Naive thymus-derived CD4-positive, alpha-beta T cell (primary cell): ENCODE results near the gene ACSL3. TPM values are rescaled to one million over a fixed set of nuclear protein-coding genes. Genes with fewer than 3 reads are reported as not detected.

Source experiments
- ATAC-seq: fragments of 150-1000 bp; cut with Tn5 transposase; 2 replicates; pipeline ENCODE4 v1.10.0; 2021; ENCODE audit warnings: mild to moderate bottlenecking, moderate library complexity
- CTCF ChIA-PET: fragments of 350-600 bp; sonication (Branson Sonifier 250); formaldehyde crosslinking; loops from one replicate; lab custom pipeline; 2021; ENCODE audit warnings: antibody characterized with exemption; lab: Charles Lee
- POLR2A ChIA-PET: fragments of 350-600 bp; sonication (Branson Sonifier 250); formaldehyde crosslinking; loops from one replicate; lab custom pipeline; 2021; ENCODE audit warnings: antibody characterized with exemption, inconsistent platforms; lab: Charles Lee
- DNase-seq, 9 donors: peaks; one replicate each; pipeline versions ENCODE4 v3.0.0 to v3.0.0-alpha.2; 2020 to 2022; ENCODE audit warnings: mixed read lengths in 1 of 9
- H3K27ac ChIP-seq: one replicate; pipeline ENCODE4 v1.7.0; 2013; ENCODE audit warnings: mild to moderate bottlenecking, low read depth, low read length, moderate library complexity
- H3K27me3 ChIP-seq, 2 donors: one replicate each; pipeline ENCODE4 v1.7.0; 2013; ENCODE audit warnings: low read length in 2 of 2, mild to moderate bottlenecking in 2 of 2, moderate library complexity in 2 of 2; ENCODE audit not compliant: control insufficient read depth in 2 of 2, insufficient read depth in 2 of 2
- H3K36me3 ChIP-seq, 3 experiments: 1 replicate in 2 of 3; 2 replicates in 1 of 3; pipeline ENCODE4 v1.7.0; 2013; ENCODE audit warnings: low read length in 3 of 3, mild to moderate bottlenecking in 3 of 3, moderate library complexity in 1 of 3; ENCODE audit not compliant: insufficient read depth in 3 of 3, control insufficient read depth in 2 of 3
- H3K4me1 ChIP-seq, 2 donors: one replicate each; pipeline ENCODE4 v1.7.0; 2013; ENCODE audit warnings: low read length in 2 of 2, mild to moderate bottlenecking in 2 of 2, moderate library complexity in 1 of 2; ENCODE audit not compliant: control insufficient read depth in 2 of 2, insufficient read depth in 2 of 2
- H3K4me3 ChIP-seq: 2 replicates; pipeline ENCODE4 v1.7.0; 2013; ENCODE audit warnings: mild to moderate bottlenecking, low read length
- H3K9me3 ChIP-seq, 3 experiments: 1 replicate in 2 of 3; 2 replicates in 1 of 3; pipeline ENCODE4 v1.7.0; 2013; ENCODE audit warnings: low read length in 3 of 3; ENCODE audit not compliant: control insufficient read depth in 2 of 3
- H3K27ac Mint-ChIP-seq, 9 donors: one replicate each; pipeline ENCODE4 v1.8.0; 2020 to 2022; ENCODE audit warnings: mixed read lengths in 9 of 9, mild to moderate bottlenecking in 8 of 9, moderate library complexity in 5 of 9, inconsistent platforms in 2 of 9
- H3K27me3 Mint-ChIP-seq, 5 donors: one replicate each; pipeline ENCODE4 v1.8.0; 2021 to 2022; ENCODE audit warnings: mixed read lengths in 5 of 5, mild to moderate bottlenecking in 1 of 5
- H3K36me3 Mint-ChIP-seq, 5 donors: one replicate each; pipeline ENCODE4 v1.8.0; 2020 to 2022; ENCODE audit warnings: mixed read lengths in 5 of 5, mild to moderate bottlenecking in 3 of 5, inconsistent platforms in 1 of 5
- H3K4me1 Mint-ChIP-seq, 7 donors: one replicate each; pipeline ENCODE4 v1.8.0; 2020 to 2022; ENCODE audit warnings: mixed read lengths in 7 of 7, mild to moderate bottlenecking in 3 of 7, inconsistent platforms in 1 of 7
- H3K4me3 Mint-ChIP-seq, 10 donors: one replicate each; pipeline ENCODE4 v1.8.0; 2020 to 2022; ENCODE audit warnings: mild to moderate bottlenecking in 10 of 10, mixed read lengths in 10 of 10, moderate library complexity in 6 of 10, inconsistent platforms in 2 of 10
- H3K9me3 Mint-ChIP-seq, 11 donors: one replicate each; pipeline ENCODE4 v1.8.0; 2020 to 2022; ENCODE audit warnings: mixed read lengths in 11 of 11, mild to moderate bottlenecking in 4 of 11, inconsistent platforms in 1 of 11, moderate library complexity in 1 of 11
- intact Hi-C, 2 donors: fragments of 100-400 bp; cut with micrococcal nuclease; formaldehyde crosslinking; loops; one replicate each; pipeline ENCODE4 v1.15.1; 2023
- polyA plus RNA-seq, 2 donors: library from polyadenylated mRNA; unstranded; fragments of 300-500 nt; fragmentation: Illumina TruSeq; gene quantifications; one replicate each; pipeline ENCODE4 v1.2.3, GENCODE V29; 2021
- total RNA-seq, 6 experiments: library from RNA in 5 of 6; stranded (reverse) in 5 of 6; gene quantifications; 1 replicate in 5 of 6; 2 replicates in 1 of 6; pipeline ENCODE4 v1.2.3 and lab custom pipeline; 2021 to 2026

The ACSL3 gene
- total and polyA plus RNA-seq, 7 experiments from 2014 or later = 21.7 to 69.6 (median 40.5) TPM

DNA sequence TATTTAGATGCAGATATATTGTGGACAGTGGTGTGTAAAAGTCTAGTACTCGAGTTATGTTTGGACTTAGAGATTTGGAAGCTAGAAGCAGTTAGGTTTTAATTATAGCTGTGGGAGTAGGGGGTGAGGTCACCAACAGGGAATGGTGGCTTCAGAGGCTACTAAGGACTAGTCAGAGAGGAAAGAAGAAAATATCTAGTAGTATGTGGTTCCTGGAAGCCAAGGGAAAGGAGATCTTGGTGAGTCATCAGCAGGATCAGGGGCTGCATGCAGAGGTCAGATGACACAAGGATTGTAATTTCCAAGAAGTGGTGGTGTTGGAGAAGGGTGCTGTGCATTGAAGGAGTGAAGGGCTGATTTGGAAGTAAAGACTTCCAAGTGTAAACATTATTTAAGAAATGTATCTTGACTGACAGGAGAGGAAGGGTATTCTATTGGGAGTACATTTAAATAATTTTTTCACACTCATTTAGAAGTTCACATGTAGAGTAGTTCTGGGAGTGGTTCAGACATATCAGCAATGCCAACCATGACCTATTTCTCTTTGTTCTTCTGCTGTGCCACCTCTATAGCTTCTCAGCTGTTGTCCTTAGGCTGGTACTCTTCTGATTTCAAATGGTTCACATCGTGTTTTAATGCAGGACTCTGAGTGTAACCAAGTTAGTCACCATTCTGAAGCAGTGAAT lies 59.1 kb downstream of the ACSL3 start:
- Mint-ChIP-seq H3K9me3 (no peaks in the 10 kb centered on the region), H3K36me3 (peaks cover 3 to 49% (median 29%) of the 10 kb centered on the region in 5 donors), H3K4me1 (peaks cover 0 to 5% (median 0%) of the 10 kb centered on the region in 7 donors), H3K27me3 (no peaks in the 10 kb centered on the region), H3K27ac (peak overlapping the region in 2 of 9 donors; percentile 28 to 87), H3K4me3 (no peak overlapping the region)
- no peaks in the 10 kb centered on the region for H3K27me3 ChIP-seq
- no peak overlapping the region for H3K4me3 ChIP-seq
- DNase-seq (no peak), ATAC-seq (no peak)
- no peaks in the 10 kb centered on the region for H3K9me3 ChIP-seq
- no peaks in the 10 kb centered on the region for H3K4me1 ChIP-seq
- CTCF ChIA-PET = interaction anchor here (0.6 to 1.3 kb wide), 2 partner anchors 13 to 491 kb away, joined by 3 to 11 read pairs; no protein-coding TSS in a partner anchor
- H3K36me3 ChIP-seq = peaks cover 13 to 59% (median 14%) of the 10 kb centered on the region in 3 experiments
- no peak overlapping the region for H3K27ac ChIP-seq
- POLR2A ChIA-PET = no interaction called here
- intact Hi-C loops = no loop called here

DNA sequence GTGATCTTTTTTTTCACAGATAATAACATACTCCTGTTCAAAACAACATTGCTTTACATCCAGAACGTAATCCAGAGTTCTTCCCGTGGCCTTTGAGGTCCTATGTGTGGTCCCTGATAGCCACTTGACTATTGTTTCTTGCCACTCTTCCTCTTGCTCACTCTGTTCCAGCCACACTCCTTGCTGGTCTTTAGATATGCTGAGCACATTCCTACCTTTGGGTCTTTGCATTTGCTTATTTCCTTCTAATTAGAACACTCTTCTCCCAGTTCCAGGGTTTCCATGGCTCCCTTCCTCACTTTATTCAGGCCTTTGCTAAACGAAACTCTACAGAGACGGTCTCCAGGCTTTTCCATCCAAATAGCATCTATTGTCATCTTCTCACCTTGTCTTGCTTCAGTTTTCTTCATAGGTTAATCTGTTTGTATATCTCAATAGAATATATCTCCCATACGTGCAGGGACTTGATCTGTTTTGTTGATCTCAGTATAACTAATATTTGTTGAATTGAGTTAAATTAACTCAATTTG lies 59.9 kb downstream of the ACSL3 start:
- Histone ChIP-seq H3K27ac (no peak overlapping the region), H3K27me3 (no peaks in the 10 kb centered on the region), H3K4me3 (no peak overlapping the region), H3K9me3 (no peaks in the 10 kb centered on the region), H3K4me1 (no peaks in the 10 kb centered on the region), H3K36me3 (peaks cover 13 to 64% (median 14%) of the 10 kb centered on the region in 3 experiments)
- Mint-ChIP-seq H3K9me3 (no peaks in the 10 kb centered on the region), H3K4me3 (no peak overlapping the region), H3K4me1 (peaks cover 0 to 5% (median 0%) of the 10 kb centered on the region in 7 donors), H3K27ac (peak overlapping the region in 1 of 9 donors; percentile 27), H3K36me3 (peaks cover 5 to 53% (median 29%) of the 10 kb centered on the region in 5 donors), H3K27me3 (no peaks in the 10 kb centered on the region)
- CTCF ChIA-PET = interaction anchor here (1.3 kb wide), 1 partner anchor 13 kb away, joined by 3 read pairs; no protein-coding TSS in a partner anchor
- intact Hi-C loops = no loop called here
- no peak for DNase-seq
- ATAC-seq = no peak
- POLR2A ChIA-PET = no interaction called here

DNA sequence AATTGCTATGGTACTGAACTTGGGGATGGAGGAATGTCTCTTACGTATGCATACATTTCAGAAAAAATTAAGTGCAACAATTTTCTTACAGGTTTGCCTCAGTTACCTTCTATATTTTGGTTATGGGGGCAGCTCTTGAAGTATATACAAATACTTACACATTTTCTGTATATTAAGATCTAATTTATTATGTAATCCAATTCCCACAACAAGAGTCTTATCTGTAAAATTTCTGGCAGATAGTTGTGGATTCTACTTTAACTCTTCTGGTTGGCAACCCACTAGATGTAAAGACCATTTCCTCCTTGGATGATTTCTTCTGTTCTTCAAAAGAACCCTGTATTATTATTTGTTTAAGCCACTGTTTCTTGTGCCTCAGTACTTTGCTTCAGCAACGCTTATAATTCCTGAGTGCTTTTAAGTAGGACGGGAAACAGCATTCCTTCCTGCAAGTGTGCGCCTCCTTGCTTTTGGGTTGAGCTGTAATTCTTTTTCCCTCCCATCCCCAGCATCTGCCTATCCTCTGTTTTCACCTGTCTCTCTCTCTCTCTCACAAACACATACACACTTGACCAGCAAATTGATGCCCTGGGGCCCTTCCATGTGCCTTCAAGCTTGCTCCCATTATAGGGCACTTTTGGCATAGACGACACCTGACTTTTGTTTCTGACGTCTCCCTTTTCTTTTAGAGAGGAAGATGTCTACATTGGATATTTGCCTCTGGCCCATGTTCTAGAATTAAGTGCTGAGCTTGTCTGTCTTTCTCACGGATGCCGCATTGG lies 61.4 kb downstream of the ACSL3 start:
- CTCF ChIA-PET = no interaction called here
- no peaks in the 10 kb centered on the region for H3K27me3 Mint-ChIP-seq
- peak overlapping the region in 1 of 9 donors; percentile 30 for H3K27ac Mint-ChIP-seq
- no peaks in the 10 kb centered on the region for H3K9me3 ChIP-seq
- H3K36me3 Mint-ChIP-seq = peaks cover 5 to 58% (median 33%) of the 10 kb centered on the region in 5 donors
- H3K27me3 ChIP-seq = no peaks in the 10 kb centered on the region
- H3K4me1 Mint-ChIP-seq = peaks cover 0 to 5% (median 0%) of the 10 kb centered on the region in 7 donors
- H3K27ac ChIP-seq = no peak overlapping the region
- no peaks in the 10 kb centered on the region for H3K9me3 Mint-ChIP-seq
- peaks cover 13 to 61% (median 13%) of the 10 kb centered on the region in 3 experiments for H3K36me3 ChIP-seq
- H3K4me3 ChIP-seq = no peak overlapping the region
- H3K4me1 ChIP-seq = no peaks in the 10 kb centered on the region
- DNase-seq = no peak
- intact Hi-C loops = no loop called here
- ATAC-seq = no peak
- no peak overlapping the region for H3K4me3 Mint-ChIP-seq
- POLR2A ChIA-PET = no interaction called here

DNA sequence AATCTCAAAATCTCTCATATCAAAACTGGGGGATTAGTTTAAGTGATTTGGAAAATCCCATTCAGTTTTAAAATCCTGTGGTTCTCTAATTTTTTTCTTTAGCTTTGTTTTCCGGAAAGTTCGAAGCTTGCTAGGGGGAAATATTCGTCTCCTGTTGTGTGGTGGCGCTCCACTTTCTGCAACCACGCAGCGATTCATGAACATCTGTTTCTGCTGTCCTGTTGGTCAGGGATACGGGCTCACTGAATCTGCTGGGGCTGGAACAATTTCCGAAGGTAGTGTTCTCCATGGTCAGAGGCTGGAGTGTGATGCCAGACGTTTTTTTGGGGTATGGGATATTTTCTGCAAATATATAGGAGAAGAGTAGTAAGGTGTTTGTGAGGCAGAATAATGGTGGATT lies 66.1 kb downstream of the ACSL3 start:
- DNase-seq (no peak), ATAC-seq (no peak)
- Mint-ChIP-seq H3K4me1 (no peaks in the 10 kb centered on the region), H3K27ac (no peak overlapping the region), H3K9me3 (no peaks in the 10 kb centered on the region), H3K27me3 (no peaks in the 10 kb centered on the region), H3K4me3 (no peak overlapping the region), H3K36me3 (peaks cover 10 to 64% (median 43%) of the 10 kb centered on the region in 5 donors)
- ChIA-PET POLR2A (no interaction called here), CTCF (interaction anchor here (0.7 kb wide), 1 partner anchor 12 kb away, joined by 3 read pairs; no protein-coding TSS in a partner anchor)
- Histone ChIP-seq H3K9me3 (no peaks in the 10 kb centered on the region), H3K36me3 (peaks cover 6 to 50% (median 13%) of the 10 kb centered on the region in 3 experiments), H3K4me3 (no peak overlapping the region), H3K4me1 (no peaks in the 10 kb centered on the region), H3K27ac (no peak overlapping the region), H3K27me3 (no peaks in the 10 kb centered on the region)
- intact Hi-C loops = no loop called here

DNA sequence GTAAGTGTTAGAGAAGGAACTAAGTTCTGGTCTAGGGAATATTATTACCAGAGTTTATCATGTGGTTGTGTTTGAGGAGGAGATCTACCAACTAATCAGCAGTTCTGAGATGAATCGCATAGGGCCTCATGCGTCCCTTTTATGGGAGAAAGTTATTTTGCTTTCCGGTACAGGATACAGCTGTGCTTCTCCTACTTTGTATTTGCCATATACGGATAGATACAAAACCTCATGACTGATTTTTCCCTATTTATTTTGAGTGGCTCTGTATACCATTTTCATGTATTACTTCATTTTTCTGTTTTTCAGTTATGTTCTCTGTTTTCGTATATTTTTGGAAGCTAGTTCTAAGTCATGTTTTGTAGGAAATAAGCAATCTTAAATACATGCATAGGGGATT lies 66.8 kb downstream of the ACSL3 start:
- H3K4me1 ChIP-seq = no peaks in the 10 kb centered on the region
- no peaks in the 10 kb centered on the region for H3K27me3 Mint-ChIP-seq
- no peaks in the 10 kb centered on the region for H3K4me1 Mint-ChIP-seq
- H3K36me3 Mint-ChIP-seq = peaks cover 10 to 62% (median 40%) of the 10 kb centered on the region in 5 donors
- POLR2A ChIA-PET = no interaction called here
- H3K9me3 Mint-ChIP-seq = no peaks in the 10 kb centered on the region
- H3K4me3 ChIP-seq = no peak overlapping the region
- intact Hi-C loops = no loop called here
- CTCF ChIA-PET = no interaction called here
- no peaks in the 10 kb centered on the region for H3K27me3 ChIP-seq
- no peak overlapping the region for H3K27ac ChIP-seq
- no peak overlapping the region for H3K27ac Mint-ChIP-seq
- no peak for ATAC-seq
- H3K4me3 Mint-ChIP-seq = no peak overlapping the region
- peaks cover 5 to 48% (median 13%) of the 10 kb centered on the region in 3 experiments for H3K36me3 ChIP-seq
- DNase-seq = no peak
- no peaks in the 10 kb centered on the region for H3K9me3 ChIP-seq

DNA sequence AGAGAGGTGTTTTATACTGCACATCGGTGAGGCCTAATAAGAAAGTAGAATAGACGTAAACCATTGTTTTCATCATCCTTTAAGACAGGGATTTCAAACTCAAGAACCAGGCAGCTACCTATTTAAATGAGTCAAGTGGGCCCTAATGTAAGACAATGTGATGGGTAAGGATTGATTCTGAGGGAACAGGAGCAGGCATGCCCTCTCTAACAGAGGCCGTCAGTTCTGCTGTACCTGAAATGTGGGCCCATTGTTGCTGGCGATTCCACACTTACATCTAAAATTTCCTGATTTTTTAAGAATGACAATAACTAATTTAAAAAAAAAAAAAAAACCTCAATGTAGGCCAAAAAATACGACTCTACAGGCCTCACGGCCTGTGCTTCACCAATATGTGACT lies 67.5 kb downstream of the ACSL3 start:
- ChIA-PET POLR2A (no interaction called here), CTCF (no interaction called here)
- H3K27ac ChIP-seq = no peak overlapping the region
- peaks cover 8 to 47% (median 10%) of the 10 kb centered on the region in 3 experiments for H3K36me3 ChIP-seq
- H3K4me1 Mint-ChIP-seq = no peaks in the 10 kb centered on the region
- H3K27ac Mint-ChIP-seq = peak overlapping the region in 1 of 9 donors; percentile 21
- no peak for DNase-seq
- no peak for ATAC-seq
- no peak overlapping the region for H3K4me3 Mint-ChIP-seq
- no peaks in the 10 kb centered on the region for H3K27me3 ChIP-seq
- H3K4me1 ChIP-seq = no peaks in the 10 kb centered on the region
- no peaks in the 10 kb centered on the region for H3K9me3 ChIP-seq
- no peaks in the 10 kb centered on the region for H3K27me3 Mint-ChIP-seq
- H3K36me3 Mint-ChIP-seq = peaks cover 12 to 61% (median 43%) of the 10 kb centered on the region in 5 donors
- H3K9me3 Mint-ChIP-seq = no peaks in the 10 kb centered on the region
- no peak overlapping the region for H3K4me3 ChIP-seq
- intact Hi-C loops = no loop called here
